ENCODE results near the gene INF2.
"Not testable (repeated sequence)": the region's sequence is repeated elsewhere in the genome, so short reads cannot be mapped to it uniquely, and the experiment has no call there.

INF2 gene

GRCh38 chr14:104726600-104727451 lies 37.4 kb downstream of the INF2 start:
- Histone ChIP-seq H3K4me1 (ENCODE audit: insufficient read depth, low read length) (no peaks in the 10 kb centered on the region; the same call in 1 of the 2 replicates), H3K36me3 (ENCODE audit: insufficient read depth, low read length) (no peaks in the 10 kb centered on the region), H3K9ac (ENCODE audit: low read depth, low read length) (no peak overlapping the region), H3K9me3 (ENCODE audit: control insufficient read depth, insufficient read depth, low read length) (no peaks in the 10 kb centered on the region)

- H3K36me3 ChIP-seq (ENCODE audit: insufficient read depth, low read length), result no peaks in the 10 kb centered on the region
- H3K9me3 ChIP-seq (ENCODE audit: control insufficient read depth, insufficient read depth, low read length), result no peaks in the 10 kb centered on the region
- no peak overlapping the region for H3K9ac ChIP-seq (ENCODE audit: low read depth, low read length)
- H3K4me1 ChIP-seq (ENCODE audit: insufficient read depth, low read length), result no peaks in the 10 kb centered on the region; the same call in 1 of the 2 replicates
Observed at GRCh38 chr14:104728631-104729030, 39.2 kb downstream of the INF2 start.

GRCh38 chr14:104729176-104729834 lies 39.9 kb downstream of the INF2 start:
- not testable (repeated sequence) for H3K4me1 ChIP-seq (ENCODE audit: insufficient read depth, low read length); H3K36me3 ChIP-seq (ENCODE audit: insufficient read depth, low read length); H3K9me3 ChIP-seq (ENCODE audit: control insufficient read depth, insufficient read depth, low read length); H3K9ac ChIP-seq (ENCODE audit: low read depth, low read length)

- Histone ChIP-seq H3K4me1 (ENCODE audit: insufficient read depth, low read length) (no peaks in the 10 kb centered on the region), H3K9ac (ENCODE audit: low read depth, low read length) (no peak overlapping the region), H3K36me3 (ENCODE audit: insufficient read depth, low read length) (no peaks in the 10 kb centered on the region), H3K9me3 (ENCODE audit: control insufficient read depth, insufficient read depth, low read length) (no peaks in the 10 kb centered on the region)
Observed at GRCh38 chr14:104729835-104730181, 40.4 kb downstream of the INF2 start.

- no peaks in the 10 kb centered on the region for H3K36me3 ChIP-seq (ENCODE audit: insufficient read depth, low read length)
- no peak overlapping the region for H3K9ac ChIP-seq (ENCODE audit: low read depth, low read length)
- no peaks in the 10 kb centered on the region for H3K4me1 ChIP-seq (ENCODE audit: insufficient read depth, low read length)
- no peaks in the 10 kb centered on the region for H3K9me3 ChIP-seq (ENCODE audit: control insufficient read depth, insufficient read depth, low read length)
Observed at GRCh38 chr14:104730487-104730886, 41.1 kb downstream of the INF2 start.

- Histone ChIP-seq H3K9me3 (ENCODE audit: control insufficient read depth, insufficient read depth, low read length) (no peaks in the 10 kb centered on the region), H3K36me3 (ENCODE audit: insufficient read depth, low read length) (no peaks in the 10 kb centered on the region), H3K4me1 (ENCODE audit: insufficient read depth, low read length) (no peaks in the 10 kb centered on the region), H3K9ac (ENCODE audit: low read depth, low read length) (no peak overlapping the region)
Observed at GRCh38 chr14:104731320-104732294, 42.2 kb downstream of the INF2 start.

GRCh38 chr14:104732355-104732804 lies 43.0 kb downstream of the INF2 start:
- Histone ChIP-seq H3K9ac (ENCODE audit: low read depth, low read length) (no peak overlapping the region), H3K4me1 (ENCODE audit: insufficient read depth, low read length) (no peaks in the 10 kb centered on the region), H3K9me3 (ENCODE audit: control insufficient read depth, insufficient read depth, low read length) (no peaks in the 10 kb centered on the region), H3K36me3 (ENCODE audit: insufficient read depth, low read length) (no peaks in the 10 kb centered on the region)

GRCh38 chr14:104732931-104733681 lies 43.7 kb downstream of the INF2 start:
- no peaks in the 10 kb centered on the region for H3K4me1 ChIP-seq (ENCODE audit: insufficient read depth, low read length)

GRCh38 chr14:104734051-104734587 lies 44.7 kb downstream of the INF2 start:
- Histone ChIP-seq H3K4me1 (ENCODE audit: insufficient read depth, low read length) (no peaks in the 10 kb centered on the region), H3K9me3 (ENCODE audit: control insufficient read depth, insufficient read depth, low read length) (no peaks in the 10 kb centered on the region), H3K9ac (ENCODE audit: low read depth, low read length) (no peak overlapping the region), H3K36me3 (ENCODE audit: insufficient read depth, low read length) (no peaks in the 10 kb centered on the region)

More at GRCh38 chr14:104732931-104733681, 43.7 kb downstream of the INF2 start:
- Histone ChIP-seq H3K9ac (ENCODE audit: low read depth, low read length) (no peak overlapping the region), H3K9me3 (ENCODE audit: control insufficient read depth, insufficient read depth, low read length) (no peaks in the 10 kb centered on the region), H3K36me3 (ENCODE audit: insufficient read depth, low read length) (no peaks in the 10 kb centered on the region)

GRCh38 chr14:104734601-104734990 lies 45.2 kb downstream of the INF2 start:
- no peaks in the 10 kb centered on the region for H3K9me3 ChIP-seq (ENCODE audit: control insufficient read depth, insufficient read depth, low read length)
- H3K4me1 ChIP-seq (ENCODE audit: insufficient read depth, low read length), result no peaks in the 10 kb centered on the region
- H3K36me3 ChIP-seq (ENCODE audit: insufficient read depth, low read length), result no peaks in the 10 kb centered on the region
- H3K9ac ChIP-seq (ENCODE audit: low read depth, low read length), result no peak overlapping the region

- H3K36me3 ChIP-seq (ENCODE audit: insufficient read depth, low read length), result no peaks in the 10 kb centered on the region
- H3K9ac ChIP-seq (ENCODE audit: low read depth, low read length), result no peak overlapping the region
- H3K9me3 ChIP-seq (ENCODE audit: control insufficient read depth, insufficient read depth, low read length), result no peaks in the 10 kb centered on the region
- no peaks in the 10 kb centered on the region for H3K4me1 ChIP-seq (ENCODE audit: insufficient read depth, low read length)
Observed at GRCh38 chr14:104734991-104735779, 45.8 kb downstream of the INF2 start.

- H3K36me3 ChIP-seq (ENCODE audit: insufficient read depth, low read length), result no peaks in the 10 kb centered on the region; the same call in 1 of the 2 replicates
- no peaks in the 10 kb centered on the region for H3K4me1 ChIP-seq (ENCODE audit: insufficient read depth, low read length)
- H3K9me3 ChIP-seq (ENCODE audit: control insufficient read depth, insufficient read depth, low read length), result no peaks in the 10 kb centered on the region
- H3K9ac ChIP-seq (ENCODE audit: low read depth, low read length), result no peak overlapping the region
Observed at GRCh38 chr14:104735830-104736642, 46.6 kb downstream of the INF2 start.

All from ES-I3 (cell line).